NCI-H345 treated with DMSO at 0.1 percent for 48 hours (cell line): ENCODE results near the gene GNA12.
"Not testable (repeated sequence)": the region's sequence is repeated elsewhere in the genome, so short reads cannot be mapped to it uniquely, and the experiment has no call there.

ENCODE experiments used
- DNase-seq: peaks from one replicate; lab custom pipeline; 2025; ENCODE audit not compliant: unreplicated experiment; lab: John Stamatoyannopoulos, UW

GNA12 gene

DNA sequence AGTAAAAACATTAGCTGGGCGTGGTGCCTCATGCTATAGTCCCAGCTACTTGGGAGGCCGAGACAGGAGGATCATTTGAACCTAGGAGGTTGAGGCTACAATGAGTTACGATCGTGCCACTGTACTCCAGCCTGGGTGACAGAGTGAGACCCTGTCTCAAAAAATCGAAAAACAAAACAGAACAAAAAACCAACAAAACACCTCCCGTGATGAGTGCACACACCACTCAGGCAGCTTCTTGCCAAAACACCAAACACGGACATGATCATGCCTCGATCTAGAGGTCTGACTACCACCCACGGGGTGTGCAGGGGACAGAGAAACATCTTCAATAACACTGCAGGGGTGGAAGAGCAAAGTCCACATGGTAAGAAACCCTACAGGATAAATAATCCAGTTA is 111.7 kb downstream of the GNA12 start:
- DNase-seq = no peak

DNA sequence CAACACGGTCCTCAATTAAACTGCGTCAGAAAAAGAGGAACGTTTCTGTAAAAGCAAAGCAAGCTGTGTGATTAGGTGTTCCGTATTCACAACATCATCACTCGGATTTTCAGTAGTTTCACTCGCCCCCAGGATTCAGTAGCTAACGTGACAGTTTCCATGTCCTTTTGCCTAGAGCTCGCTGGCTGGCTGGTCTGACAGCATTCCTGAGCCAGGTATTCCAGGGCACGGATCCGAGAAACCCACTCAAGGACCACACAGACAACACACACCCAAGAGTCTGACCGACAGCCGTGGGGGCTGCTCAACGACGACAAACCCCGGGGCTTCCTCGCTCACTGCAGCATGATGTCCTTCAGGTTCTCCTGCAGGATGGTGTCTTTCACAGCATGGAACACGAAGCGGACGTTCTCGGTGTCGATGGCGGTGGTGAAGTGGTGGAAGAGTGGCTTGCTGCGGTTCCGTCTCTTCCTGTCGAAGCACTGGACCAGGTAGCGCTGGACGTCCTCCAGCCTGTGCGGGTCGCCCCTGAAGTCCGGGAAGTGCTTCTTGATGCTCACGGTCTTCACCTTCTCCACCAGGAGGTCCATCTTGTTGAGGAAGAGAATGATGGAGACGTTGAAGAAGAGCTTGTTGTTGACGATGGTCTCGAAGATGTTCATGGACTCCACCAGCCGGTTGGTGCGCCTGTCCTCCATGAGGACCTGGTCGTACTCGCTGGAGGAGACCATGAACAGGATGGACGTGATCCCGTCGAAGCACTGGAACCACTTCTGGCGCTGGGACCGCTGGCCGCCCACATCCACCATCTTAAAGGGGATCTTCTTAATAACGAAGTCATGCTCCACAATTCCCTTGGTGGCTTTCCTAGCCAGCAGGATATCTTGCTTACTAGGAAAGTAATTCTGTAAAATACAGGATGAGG is 113.0 kb downstream of the GNA12 start:
- no peak for DNase-seq

GRCh38 chr7:2729893-2730716 is 114.0 kb downstream of the GNA12 start:
- no peak for DNase-seq

DNA sequence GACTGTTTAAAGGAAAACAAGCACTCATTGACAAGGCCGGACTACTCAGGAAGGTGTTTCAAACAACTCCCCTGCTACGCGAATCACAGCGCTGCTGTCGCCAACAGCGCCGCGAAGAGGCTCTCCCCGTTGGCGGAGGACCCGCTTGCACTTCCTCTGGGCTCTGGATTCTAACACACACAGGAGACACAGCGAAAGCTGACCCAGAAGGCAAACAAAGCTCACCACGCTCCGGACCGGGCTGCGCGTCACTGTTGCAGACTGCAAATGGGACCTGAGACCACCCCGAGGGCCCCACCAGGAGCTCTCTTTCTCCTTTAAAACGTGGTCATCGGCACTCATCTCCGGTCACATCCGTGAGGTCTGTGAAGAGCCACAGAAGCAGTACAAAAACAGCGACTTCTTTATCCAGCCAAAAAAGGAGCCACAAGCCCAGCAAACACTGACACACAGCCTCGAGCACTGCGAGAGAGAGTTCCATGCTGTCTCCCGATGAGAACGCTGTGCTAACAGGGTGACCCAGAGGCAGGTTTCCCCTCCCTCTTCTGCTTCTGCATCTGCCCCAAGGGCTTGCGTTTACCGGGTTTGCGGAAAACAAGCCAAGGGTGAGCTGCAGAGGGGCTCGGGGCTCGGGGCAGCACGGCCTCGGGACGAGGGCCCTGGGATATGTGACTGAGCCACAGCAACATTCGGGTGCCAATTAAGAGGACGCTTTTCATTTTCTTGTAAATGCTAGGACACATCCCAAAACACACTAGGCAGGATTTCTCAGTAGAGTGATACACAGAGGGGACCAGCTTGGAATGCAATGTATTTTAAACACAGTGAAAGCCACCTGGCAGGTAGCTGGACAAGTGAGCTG is 114.8 kb downstream of the GNA12 start:
- DNase-seq = no peak

GRCh38 chr7:2728316-2729030 is 115.6 kb downstream of the GNA12 start:
- no peak for DNase-seq

- DNase-seq = not testable (repeated sequence)
These were observed 116.9 kb downstream of the GNA12 start for GRCh38 chr7:2727206-2727605.

DNA sequence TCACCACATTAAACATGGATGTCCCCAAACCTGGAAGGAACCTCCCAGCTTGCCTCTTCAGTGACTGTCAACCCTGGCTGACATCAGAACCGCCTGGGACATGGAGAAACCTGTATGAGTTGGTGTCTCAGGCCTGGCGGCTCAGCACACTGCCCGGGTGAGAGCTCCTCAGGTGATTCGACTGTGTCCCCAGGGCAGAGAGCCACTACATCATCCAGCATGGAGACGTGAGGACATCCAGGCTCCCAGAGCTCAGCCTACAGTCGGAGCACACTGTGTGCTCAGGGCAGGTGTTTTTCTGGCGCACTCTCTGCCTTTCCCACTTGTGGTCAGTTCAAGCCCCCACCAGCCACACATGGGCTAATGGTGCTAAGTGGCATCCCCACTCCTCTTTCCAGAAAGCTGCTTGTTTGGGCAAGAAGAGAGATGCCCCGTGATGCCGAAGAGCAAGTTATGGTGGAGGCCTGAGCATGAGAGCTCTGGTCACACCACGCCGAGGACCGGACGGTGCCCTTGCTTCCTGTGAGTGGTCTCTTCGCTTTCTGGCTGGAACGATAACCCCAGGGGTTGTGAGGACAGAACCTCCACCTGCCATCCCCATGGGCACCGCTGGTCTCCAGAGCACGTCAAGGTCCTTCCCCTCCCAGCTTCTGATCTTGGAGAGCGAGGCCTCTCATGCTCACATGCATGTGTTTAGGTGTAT is 117.6 kb downstream of the GNA12 start:
- DNase-seq = no peak

- DNase-seq = no peak
These were observed 118.7 kb downstream of the GNA12 start for GRCh38 chr7:2725178-2726105.

DNA sequence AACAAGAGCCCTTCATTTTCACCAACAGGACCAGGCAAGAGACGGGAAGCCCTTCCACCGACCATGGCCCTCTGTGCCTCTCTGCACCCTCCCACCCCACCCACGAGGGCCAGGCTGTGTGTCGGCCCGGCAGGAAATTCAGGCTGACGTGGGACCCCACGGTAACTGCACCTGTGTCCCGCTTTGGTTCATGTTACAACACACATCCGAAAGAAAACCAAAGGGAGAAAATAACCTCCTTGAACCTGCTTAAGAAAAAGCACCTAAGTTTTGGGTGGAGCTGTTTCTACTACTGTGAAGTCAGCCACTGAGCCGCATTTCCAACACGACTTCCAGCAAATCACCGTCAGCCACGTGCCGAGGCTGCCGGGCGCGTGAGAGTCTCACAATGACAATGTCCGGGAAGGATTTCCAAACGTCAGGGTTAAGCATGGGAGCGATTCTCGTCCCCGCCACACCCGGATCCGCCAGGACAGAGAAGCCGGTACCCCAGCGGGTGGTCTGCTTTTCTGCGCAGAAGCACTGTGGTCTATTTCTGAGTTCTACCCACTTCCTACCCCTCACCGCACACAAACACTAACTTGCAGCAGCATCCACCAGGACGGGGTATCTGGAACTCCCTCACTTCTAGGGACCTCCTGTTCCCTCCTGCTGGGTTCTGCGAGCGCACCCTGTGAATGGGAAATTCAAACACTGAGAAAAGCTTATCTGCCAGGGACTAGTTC is 119.5 kb downstream of the GNA12 start:
- DNase-seq = no peak

- not testable (repeated sequence) for DNase-seq
These were observed 120.1 kb downstream of the GNA12 start for GRCh38 chr7:2724036-2724435.

DNA sequence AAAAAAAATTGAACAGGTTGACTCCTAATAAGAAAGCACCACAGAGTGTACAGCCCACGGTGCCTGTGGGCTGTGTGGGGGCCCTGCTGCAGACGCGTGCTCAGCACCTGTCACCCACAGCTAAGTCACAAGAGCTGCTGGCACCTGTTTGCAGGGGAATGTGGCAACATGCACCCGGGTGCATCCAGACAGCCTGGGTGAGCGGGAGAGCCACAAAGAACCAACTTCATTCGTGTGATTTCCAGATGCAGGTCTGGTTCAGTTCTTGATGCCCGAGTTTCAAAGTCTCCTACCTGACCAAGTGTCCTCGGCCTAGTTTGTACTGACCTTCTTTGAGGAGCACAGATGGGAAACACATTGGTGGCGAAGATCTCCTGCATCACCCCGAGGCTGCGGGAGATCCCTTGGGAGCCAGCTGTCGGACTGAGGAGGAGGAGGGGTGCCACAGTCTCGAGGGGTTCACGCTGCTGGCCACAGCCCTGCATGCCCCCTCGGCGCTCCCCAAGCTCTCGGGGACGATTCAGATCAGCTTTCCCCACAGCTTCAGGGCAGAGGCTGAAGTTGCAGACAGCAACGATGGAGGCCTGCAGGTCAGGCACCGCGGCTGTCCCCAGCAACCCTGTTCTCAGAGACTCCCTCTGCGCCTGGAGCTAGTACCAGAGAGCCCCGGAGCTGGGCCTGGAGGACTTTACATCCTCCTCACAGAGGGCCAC is 120.8 kb downstream of the GNA12 start:
- no peak for DNase-seq

GRCh38 chr7:2722591-2722990 is 121.5 kb downstream of the GNA12 start:
- DNase-seq = no peak

DNA sequence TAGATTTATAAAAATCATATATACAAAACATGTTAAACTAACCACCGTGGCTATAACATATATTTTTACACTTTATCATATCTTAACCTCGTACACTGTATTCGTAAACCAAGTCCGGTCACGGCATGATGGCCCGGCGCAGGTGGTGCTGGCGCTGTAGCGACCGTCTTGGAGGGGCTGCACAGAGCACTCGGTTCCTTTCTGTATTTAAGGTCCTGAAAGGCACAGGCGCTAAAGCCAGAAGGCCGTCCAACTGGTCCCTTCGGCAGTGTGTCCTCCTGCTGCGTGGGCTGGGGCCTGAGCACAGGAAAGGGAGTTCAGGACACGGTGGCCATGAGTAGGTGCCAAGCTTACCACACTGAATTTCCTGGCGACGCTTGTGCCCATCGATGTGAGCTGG is 122.3 kb downstream of the GNA12 start:
- DNase-seq = no peak

GRCh38 chr7:2720024-2720423 is 124.1 kb downstream of the GNA12 start:
- DNase-seq = peak; percentile 98

- DNase-seq = peak; percentile 55
These were observed 125.1 kb downstream of the GNA12 start for GRCh38 chr7:2719007-2719406.

DNA sequence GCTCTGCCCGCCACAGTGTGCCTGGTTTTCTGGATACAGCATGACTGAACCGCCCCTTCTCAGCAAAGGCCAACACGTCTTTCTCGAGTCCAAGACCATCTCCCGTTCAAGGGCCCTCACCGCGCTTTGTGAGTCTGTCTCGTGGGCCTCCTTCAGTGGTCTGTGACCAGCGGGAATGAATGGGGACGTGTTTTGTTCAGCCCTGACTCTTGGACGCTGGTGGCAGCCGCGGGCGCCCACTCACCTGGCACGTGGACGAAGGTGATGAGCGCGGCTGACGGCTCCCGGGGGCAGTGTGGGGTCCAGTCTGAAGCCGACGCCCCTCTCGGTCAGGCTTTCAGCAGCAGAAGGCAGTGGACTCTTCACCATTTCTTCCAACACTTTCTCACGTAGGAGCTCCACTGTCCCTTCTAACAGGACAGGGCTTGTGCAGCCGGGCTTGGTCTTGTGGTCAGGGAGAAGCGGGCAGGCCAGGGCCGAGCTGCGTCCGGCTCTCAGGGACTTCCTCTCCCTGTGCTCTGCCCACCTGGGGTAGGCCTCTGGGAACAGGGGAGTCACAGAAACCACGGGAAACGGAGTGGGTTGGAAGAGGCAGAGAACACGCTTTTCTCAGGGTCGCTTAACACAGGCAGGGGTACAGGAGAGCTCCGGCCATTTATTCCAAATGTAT is 125.7 kb downstream of the GNA12 start:
- DNase-seq = no peak
